ENCODE data around the gene POMT1.

The POMT1 gene

GRCh38 chr9:131476777-131477345 is 25.9 kb upstream of the POMT1 start:
- DNase-seq (ENCODE audit: low read depth), result no peak

GRCh38 chr9:131477367-131477766 is 25.4 kb upstream of the POMT1 start:
- no peak for DNase-seq (ENCODE audit: low read depth)

GRCh38 chr9:131477816-131478419 is 24.8 kb upstream of the POMT1 start:
- DNase-seq (ENCODE audit: low read depth), result no peak

- peak; percentile 27 for DNase-seq (ENCODE audit: low read depth)
Observed at GRCh38 chr9:131478421-131478868, 24.3 kb upstream of the POMT1 start.

- no peak for DNase-seq (ENCODE audit: low read depth)
Observed at GRCh38 chr9:131478911-131479310, 23.8 kb upstream of the POMT1 start.

GRCh38 chr9:131480258-131480657 is 22.5 kb upstream of the POMT1 start:
- no peak for DNase-seq (ENCODE audit: low read depth)

GRCh38 chr9:131481441-131482342 is 21.0 kb upstream of the POMT1 start:
- no peak for DNase-seq (ENCODE audit: low read depth)

- no peak for DNase-seq (ENCODE audit: low read depth)
Observed at GRCh38 chr9:131482343-131483006, 20.2 kb upstream of the POMT1 start.

GRCh38 chr9:131483319-131484050 is 19.2 kb upstream of the POMT1 start:
- no peak for DNase-seq (ENCODE audit: low read depth)

GRCh38 chr9:131484051-131484445 is 18.7 kb upstream of the POMT1 start:
- DNase-seq (ENCODE audit: low read depth), result no peak

- DNase-seq (ENCODE audit: low read depth), result no peak
Observed at GRCh38 chr9:131484560-131485185, 18.0 kb upstream of the POMT1 start.

- no peak for DNase-seq (ENCODE audit: low read depth)
Observed at GRCh38 chr9:131485206-131485605, 17.5 kb upstream of the POMT1 start.

GRCh38 chr9:131485728-131486422 is 16.8 kb upstream of the POMT1 start:
- DNase-seq (ENCODE audit: low read depth), result no peak

GRCh38 chr9:131487001-131487400 is 15.7 kb upstream of the POMT1 start:
- no peak for DNase-seq (ENCODE audit: low read depth)

GRCh38 chr9:131487621-131488031 is 15.1 kb upstream of the POMT1 start:
- no peak for DNase-seq (ENCODE audit: low read depth)

- no peak for DNase-seq (ENCODE audit: low read depth)
Observed at GRCh38 chr9:131490514-131490913, 12.2 kb upstream of the POMT1 start.

- DNase-seq (ENCODE audit: low read depth), result no peak
Observed at GRCh38 chr9:131491001-131491710, 11.6 kb upstream of the POMT1 start.

- DNase-seq (ENCODE audit: low read depth), result no peak
Observed at GRCh38 chr9:131492070-131492469, 10.6 kb upstream of the POMT1 start.

- DNase-seq (ENCODE audit: low read depth), result no peak
Observed at GRCh38 chr9:131494296-131494870, 8.3 kb upstream of the POMT1 start.

- DNase-seq (ENCODE audit: low read depth), result no peak
Observed at GRCh38 chr9:131495785-131496184, 6.9 kb upstream of the POMT1 start.
